ENCODE results near the gene KLC4. TPM values are rescaled to one million over a fixed set of nuclear protein-coding genes. Genes with fewer than 3 reads are reported as not detected.

The KLC4 gene
- total RNA-seq, 1 donor from 2014 or later = 19.8 TPM

DNA sequence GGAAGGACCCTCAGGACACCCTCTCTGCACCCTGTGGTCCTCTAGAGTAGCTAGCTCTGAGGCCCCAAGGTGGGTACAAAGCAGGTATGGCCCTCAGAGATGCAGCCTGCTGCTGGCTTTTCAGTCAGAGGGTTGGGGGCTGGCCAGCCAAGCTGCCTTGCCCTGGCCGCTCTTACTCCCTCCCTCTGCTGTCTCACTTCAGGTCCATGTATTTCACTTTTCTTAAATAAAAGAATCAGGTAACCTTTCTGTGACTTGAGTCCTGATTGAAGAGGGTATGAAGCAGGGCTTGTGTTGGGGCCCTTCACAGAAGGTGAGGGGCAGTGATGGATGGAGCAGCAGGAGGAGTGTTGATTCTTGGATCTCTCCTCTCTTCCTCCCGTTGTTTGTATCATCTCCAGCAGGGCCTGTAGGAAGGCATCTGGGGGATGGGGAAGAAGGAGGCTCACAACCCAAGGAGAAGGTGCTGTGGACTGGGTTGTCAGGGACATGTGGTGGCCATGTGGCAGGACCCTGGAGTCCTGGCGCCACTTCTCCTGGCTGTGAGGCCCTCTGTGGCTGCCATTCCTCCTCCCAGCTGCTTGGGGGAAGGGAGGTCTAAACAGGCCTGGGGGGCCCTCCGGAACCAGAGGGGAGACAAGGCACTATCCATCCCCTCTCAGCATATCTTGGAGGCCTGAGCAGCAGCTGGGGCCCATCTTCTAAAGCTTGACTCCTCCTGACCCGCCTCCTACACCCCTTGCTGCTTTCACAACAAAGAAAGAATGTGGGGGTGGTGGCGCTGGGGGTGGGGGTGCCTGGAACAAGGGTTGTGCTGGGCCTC, 15.6 kb downstream of the KLC4 start:
- no peak for DNase-seq
- H3K4me3 Mint-ChIP-seq = no peak overlapping the region
- H3K27ac Mint-ChIP-seq = no peak overlapping the region
- CTCF ChIA-PET = no interaction called here
- H3K9me3 Mint-ChIP-seq = no peaks in the 10 kb centered on the region
- peaks cover 14% of the 10 kb centered on the region for H3K27me3 Mint-ChIP-seq
- POLR2A ChIA-PET = no interaction called here
- TF ChIP-seq, protein P1, sequence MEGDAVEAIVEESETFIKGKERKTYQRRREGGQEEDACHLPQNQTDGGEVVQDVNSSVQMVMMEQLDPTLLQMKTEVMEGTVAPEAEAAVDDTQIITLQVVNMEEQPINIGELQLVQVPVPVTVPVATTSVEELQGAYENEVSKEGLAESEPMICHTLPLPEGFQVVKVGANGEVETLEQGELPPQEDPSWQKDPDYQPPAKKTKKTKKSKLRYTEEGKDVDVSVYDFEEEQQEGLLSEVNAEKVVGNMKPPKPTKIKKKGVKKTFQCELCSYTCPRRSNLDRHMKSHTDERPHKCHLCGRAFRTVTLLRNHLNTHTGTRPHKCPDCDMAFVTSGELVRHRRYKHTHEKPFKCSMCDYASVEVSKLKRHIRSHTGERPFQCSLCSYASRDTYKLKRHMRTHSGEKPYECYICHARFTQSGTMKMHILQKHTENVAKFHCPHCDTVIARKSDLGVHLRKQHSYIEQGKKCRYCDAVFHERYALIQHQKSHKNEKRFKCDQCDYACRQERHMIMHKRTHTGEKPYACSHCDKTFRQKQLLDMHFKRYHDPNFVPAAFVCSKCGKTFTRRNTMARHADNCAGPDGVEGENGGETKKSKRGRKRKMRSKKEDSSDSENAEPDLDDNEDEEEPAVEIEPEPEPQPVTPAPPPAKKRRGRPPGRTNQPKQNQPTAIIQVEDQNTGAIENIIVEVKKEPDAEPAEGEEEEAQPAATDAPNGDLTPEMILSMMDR (IDR thresholded peaks at IDR 0.05) = no peak
- intact Hi-C loops (cut with micrococcal nuclease) = no loop called here
- ATAC-seq (ENCODE audit: low read depth) = no peak
- peaks cover 12% of the 10 kb centered on the region for H3K4me1 Mint-ChIP-seq
- H3K36me3 Mint-ChIP-seq (ENCODE audit: low read depth) = peaks cover 37% of the 10 kb centered on the region

DNA sequence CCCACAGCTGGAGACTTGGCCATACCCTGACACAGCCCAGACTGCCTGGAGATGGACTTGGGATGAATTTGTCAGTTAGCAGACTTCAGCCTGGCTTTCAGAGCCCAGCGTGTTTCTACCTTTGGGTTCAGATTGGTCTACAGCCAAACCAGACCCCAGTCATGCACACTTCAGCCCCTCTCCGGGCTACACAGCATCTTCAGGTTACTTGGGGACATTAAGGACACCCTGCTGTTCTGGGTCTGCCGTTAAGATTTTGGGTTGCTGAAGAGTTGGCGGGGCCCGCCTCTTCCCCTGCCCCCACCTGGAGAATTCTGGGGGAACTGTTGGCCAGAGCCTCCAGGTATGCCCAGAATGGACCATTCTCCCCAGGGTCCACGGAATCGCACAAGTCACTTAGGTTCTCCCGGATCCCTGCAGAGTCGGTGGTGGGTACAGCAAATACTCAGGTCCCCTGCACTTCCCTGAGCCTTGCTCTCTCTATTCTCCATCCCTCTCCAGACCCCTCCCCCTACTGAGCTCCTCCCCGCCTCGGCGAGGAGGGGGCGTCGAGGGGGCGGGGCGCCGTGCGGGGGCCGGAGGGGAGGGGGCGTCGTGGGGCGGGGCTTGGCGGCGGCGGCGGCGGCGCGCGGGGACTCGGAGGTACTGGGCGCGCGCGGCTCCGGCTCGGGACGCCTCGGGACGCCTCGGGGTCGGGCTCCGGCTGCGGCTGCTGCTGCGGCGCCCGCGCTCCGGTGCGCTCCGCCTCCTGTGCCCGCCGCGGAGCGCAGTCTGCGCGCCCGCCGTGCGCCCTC, 16.4 kb downstream of the KLC4 start, which contains the start of gene PTK7:
PTK7 (plus strand) TSS at position 645 of the 794 bp plus-strand sequence. CDS start 175 bp downstream, outside the sequence.
- peak within 1 kb of the TSS; percentile 71 for H3K4me3 Mint-ChIP-seq
- TF ChIP-seq, protein P1 (IDR thresholded peaks at IDR 0.05) = no peak
- no peak for DNase-seq
- CTCF ChIA-PET = no interaction called here
- H3K36me3 Mint-ChIP-seq (ENCODE audit: low read depth) = peaks cover 34% of the 10 kb centered on the region
- POLR2A ChIA-PET = interaction anchor here (1.4 kb wide), 1 partner anchor 16 kb away, joined by 4 read pairs; the partner anchor contains the start of genes KLC4 and MRPL2
- H3K27ac Mint-ChIP-seq = no peak within 1 kb of the TSS
- peaks cover 15% of the 10 kb centered on the region for H3K27me3 Mint-ChIP-seq
- intact Hi-C loops (cut with micrococcal nuclease) = no loop called here
- ATAC-seq (ENCODE audit: low read depth) = peak; percentile 56
- peaks cover 12% of the 10 kb centered on the region for H3K4me1 Mint-ChIP-seq
- H3K9me3 Mint-ChIP-seq = no peaks in the 10 kb centered on the region

DNA sequence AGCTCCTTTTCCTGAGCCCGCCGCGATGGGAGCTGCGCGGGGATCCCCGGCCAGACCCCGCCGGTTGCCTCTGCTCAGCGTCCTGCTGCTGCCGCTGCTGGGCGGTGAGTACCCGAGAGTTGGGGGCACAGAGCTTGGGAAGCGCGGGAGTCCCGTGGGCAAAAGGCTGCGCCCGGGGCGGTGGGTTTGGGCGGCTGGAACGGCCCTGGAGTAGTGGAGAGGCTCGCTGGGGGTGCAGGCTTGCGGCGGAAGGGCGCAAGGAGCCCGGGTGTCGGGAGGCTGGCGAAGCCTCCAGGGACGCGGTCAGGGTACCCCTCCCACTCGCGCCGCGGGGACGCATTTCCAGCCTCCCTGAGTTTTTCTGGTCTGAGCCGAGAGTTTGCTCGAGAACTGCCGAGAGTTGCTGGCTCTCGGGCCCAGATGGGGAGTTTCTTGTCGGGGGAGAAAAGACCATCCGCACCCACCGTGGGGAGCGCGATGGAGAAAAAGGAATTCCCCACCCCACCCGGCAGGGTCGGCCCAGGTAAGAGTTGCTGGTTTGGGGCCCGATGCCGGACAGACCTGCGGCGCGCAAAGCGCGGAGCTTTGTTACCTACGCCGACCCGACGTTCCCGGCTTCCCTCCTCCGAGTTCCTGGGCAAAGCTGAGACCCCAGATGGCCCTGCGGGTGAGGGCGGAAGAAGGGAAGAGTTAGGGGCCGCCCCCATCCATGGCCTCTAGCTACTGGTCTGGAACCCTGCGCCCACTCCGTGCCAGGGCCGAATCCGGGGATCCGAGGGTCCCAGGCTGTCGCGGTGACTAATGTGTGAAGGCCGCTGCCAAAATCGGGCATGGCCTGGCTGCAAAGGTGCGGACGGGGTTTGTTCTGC, 17.3 kb downstream of the KLC4 start:
- intact Hi-C loops (cut with micrococcal nuclease) = no loop called here
- ATAC-seq (ENCODE audit: low read depth) = no peak
- POLR2A ChIA-PET = interaction anchor here (0.5 to 1.4 kb wide), 3 partner anchors 17 to 1858 kb away, joined by 3 to 4 read pairs (median 3); partner anchors contain the start of genes KLC4 and MRPL2
- H3K4me3 Mint-ChIP-seq = peak overlapping the region; percentile 71
- no peak overlapping the region for H3K27ac Mint-ChIP-seq
- no peak for DNase-seq
- peaks cover 12% of the 10 kb centered on the region for H3K4me1 Mint-ChIP-seq
- H3K9me3 Mint-ChIP-seq = no peaks in the 10 kb centered on the region
- CTCF ChIA-PET = no interaction called here
- peaks cover 17% of the 10 kb centered on the region for H3K27me3 Mint-ChIP-seq
- TF ChIP-seq, protein P1 (IDR thresholded peaks at IDR 0.05) = no peak
- peaks cover 27% of the 10 kb centered on the region for H3K36me3 Mint-ChIP-seq (ENCODE audit: low read depth)

DNA sequence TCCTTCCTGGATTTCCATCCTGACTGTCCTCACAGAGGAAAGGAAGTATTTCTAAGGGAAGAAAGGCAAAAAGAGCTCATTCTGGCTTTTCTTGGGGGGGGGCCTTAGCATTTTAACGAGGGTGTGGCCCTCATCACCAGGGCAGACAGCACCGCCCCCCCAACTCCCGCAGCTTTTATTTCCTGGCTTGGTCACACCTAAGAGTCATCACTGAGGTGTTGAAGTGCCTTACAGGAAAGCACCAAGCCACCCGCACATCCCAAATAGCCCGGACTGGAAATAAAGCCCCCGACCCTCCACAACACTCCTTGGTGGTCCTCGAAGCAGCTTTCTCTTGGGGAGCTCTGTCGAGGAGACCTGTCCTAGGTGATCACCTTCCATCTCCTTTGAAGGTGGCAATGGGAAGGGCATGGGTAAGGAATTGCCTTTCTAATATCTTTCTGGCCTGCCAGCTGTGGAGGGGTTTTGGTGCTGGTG, 17.9 kb downstream of the KLC4 start:
- POLR2A ChIA-PET = interaction anchor here (1.4 kb wide), 1 partner anchor 18 kb away, joined by 4 read pairs; the partner anchor contains the start of genes KLC4 and MRPL2
- Mint-ChIP-seq H3K4me3 (peak overlapping the region; percentile 71), H3K27me3 (peaks cover 17% of the 10 kb centered on the region), H3K27ac (no peak overlapping the region), H3K4me1 (peaks cover 12% of the 10 kb centered on the region), H3K9me3 (no peaks in the 10 kb centered on the region), H3K36me3 (ENCODE audit: low read depth) (peaks cover 20% of the 10 kb centered on the region)
- TF ChIP-seq, protein P1 (IDR thresholded peaks at IDR 0.05) = no peak
- CTCF ChIA-PET = no interaction called here
- intact Hi-C loops (cut with micrococcal nuclease) = no loop called here
- DNase-seq (no peak), ATAC-seq (ENCODE audit: low read depth) (no peak)
